Stimulated activated memory B cell treated with anti-CD40 and anti-IgM and Interleukin-4, amounts not matched to agents 10 μg/mL and 1 μg/mL and 100 μg/mL, for 72 hours (primary cell): Measurements from ENCODE around the gene SNAI1.
A peak's percentile ranks its signal among the peaks of the same experiment; 100 is the strongest.

ENCODE experiments used
- ATAC-seq: fragments of 150-1000 bp; cut with Tn5 transposase; 2 replicates; pipeline ENCODE4 v1.10.0; 2021
- H3K27ac Mint-ChIP-seq: one replicate; pipeline ENCODE4 v1.8.0; 2022; ENCODE audit warnings: mild to moderate bottlenecking, mixed read lengths
- H3K27me3 Mint-ChIP-seq: one replicate; pipeline ENCODE4 v1.8.0; 2022; ENCODE audit warnings: mixed read lengths
- H3K36me3 Mint-ChIP-seq: one replicate; pipeline ENCODE4 v1.8.0; 2022; ENCODE audit warnings: mixed read lengths
- H3K4me1 Mint-ChIP-seq: one replicate; pipeline ENCODE4 v1.8.0; 2022; ENCODE audit warnings: mixed read lengths
- H3K4me3 Mint-ChIP-seq: one replicate; pipeline ENCODE4 v1.8.0; 2022; ENCODE audit warnings: mild to moderate bottlenecking, moderate library complexity, mixed read lengths
- H3K9me3 Mint-ChIP-seq: one replicate; pipeline ENCODE4 v1.8.0; 2022; ENCODE audit warnings: mixed read lengths

SNAI1 gene

DNA sequence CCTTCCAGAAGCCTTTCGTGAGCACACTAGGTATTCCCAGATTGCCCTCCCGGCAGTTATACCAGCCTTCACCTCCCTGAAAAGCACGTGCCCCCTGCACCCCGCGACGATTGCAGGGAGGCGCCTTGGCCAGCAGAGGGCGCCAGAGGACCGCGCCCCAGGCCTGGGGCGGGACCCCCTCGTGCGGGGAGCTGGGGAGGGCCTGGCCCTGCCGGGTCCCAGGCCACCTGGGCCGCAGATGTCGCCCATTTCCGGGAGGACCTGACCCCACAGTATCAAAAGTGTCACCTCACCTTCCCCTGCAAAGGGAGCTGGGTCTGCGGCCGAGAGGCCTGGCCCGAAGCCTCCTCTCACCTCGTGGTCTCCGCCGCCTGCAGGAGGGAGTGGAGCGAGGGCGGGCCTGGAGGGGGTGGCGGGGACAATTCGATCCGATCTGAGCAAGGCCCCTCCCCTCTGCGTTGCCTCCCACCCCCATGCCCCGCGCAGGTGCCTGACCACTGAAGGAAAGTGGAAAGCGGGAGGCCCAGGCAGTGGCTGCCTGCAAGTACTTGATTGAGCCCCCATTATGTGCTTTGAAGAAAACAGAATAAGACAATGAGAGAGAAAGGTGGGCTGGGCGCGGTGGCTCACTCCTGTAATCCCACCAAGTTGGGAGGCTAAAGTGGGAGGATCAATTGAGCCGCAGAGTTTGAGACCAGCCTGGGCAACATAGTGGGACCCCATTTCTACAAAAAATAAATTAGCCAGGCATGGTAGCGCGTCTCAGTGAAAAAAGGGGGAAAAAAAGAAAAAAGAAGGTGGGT is 3.5 kb upstream of the SNAI1 start:
- peak overlapping the region; percentile 3 for H3K27ac Mint-ChIP-seq
- no peak overlapping the region for H3K4me3 Mint-ChIP-seq
- peak; percentile 67 for ATAC-seq
- no peaks in the 10 kb centered on the region for H3K36me3 Mint-ChIP-seq
- no peaks in the 10 kb centered on the region for H3K27me3 Mint-ChIP-seq
- H3K4me1 Mint-ChIP-seq, result peaks cover 28% of the 10 kb centered on the region
- H3K9me3 Mint-ChIP-seq, result no peaks in the 10 kb centered on the region

GRCh38 chr20:49980140-49981008 is 2.4 kb upstream of the SNAI1 start:
- Mint-ChIP-seq H3K27ac (peak overlapping the region; percentile 3), H3K4me1 (peaks cover 28% of the 10 kb centered on the region), H3K9me3 (no peaks in the 10 kb centered on the region), H3K4me3 (no peak overlapping the region), H3K27me3 (no peaks in the 10 kb centered on the region), H3K36me3 (no peaks in the 10 kb centered on the region)
- ATAC-seq, result no peak

DNA sequence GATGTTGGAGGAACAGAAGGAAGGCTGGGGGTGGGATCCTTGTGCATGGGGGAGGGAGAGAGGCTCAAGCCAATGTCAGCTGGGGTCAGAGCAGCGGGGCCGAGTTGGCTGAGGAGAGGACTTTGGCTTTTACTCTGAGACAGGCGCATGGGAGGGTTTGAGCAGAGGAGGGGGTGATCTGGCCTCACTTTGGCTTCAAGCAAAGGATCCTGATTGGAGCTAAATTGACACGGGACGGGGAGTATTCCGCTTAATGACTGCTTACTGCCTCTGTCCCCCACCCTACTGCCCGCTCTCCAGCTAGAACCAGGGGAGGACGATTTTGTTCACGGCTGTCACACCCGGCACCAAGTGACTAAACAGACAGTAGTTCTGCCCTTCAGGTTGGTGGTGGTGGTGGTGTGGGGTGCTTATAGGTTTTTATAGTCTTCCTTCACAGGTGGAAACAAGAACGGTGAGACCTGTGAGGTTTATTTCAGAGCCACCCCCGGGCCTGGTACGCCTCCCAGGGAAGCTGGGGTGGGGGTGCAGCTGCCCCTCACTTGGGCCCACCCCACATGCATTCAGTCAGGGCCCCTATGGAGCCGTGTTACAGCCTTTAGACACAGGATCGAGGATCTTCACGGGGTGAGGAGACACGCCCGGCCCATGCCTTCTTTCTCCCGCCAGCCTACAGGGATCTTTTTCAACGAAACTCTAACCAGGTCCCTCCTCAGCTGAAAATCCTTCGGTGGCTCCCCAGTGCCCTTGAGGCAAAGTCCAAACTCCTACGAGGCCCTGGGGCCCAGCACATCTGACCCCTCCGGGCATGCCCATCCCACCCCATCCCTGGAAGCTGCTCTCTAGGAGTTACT is 1.3 kb upstream of the SNAI1 start:
- H3K4me1 Mint-ChIP-seq, result peaks cover 28% of the 10 kb centered on the region
- H3K36me3 Mint-ChIP-seq, result no peaks in the 10 kb centered on the region
- no peak overlapping the region for H3K4me3 Mint-ChIP-seq
- no peaks in the 10 kb centered on the region for H3K9me3 Mint-ChIP-seq
- no peak for ATAC-seq
- H3K27me3 Mint-ChIP-seq, result no peaks in the 10 kb centered on the region
- H3K27ac Mint-ChIP-seq, result peak overlapping the region; percentile 68

DNA sequence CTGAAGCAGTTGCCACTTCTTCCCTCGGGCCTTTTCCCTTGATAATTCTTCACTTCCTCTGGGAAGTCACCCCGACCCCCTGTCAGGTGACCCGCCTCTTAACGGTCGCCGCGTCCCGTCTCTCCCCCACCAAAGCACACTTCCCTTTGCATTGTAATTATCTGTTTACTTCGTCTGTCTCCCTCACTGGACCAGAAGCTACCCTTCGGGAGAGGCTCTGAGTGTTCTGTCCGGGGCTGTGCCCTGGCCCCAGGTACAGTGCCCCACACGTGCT is 771 bp upstream of the SNAI1 start:
- H3K27me3 Mint-ChIP-seq, result no peaks in the 10 kb centered on the region
- H3K27ac Mint-ChIP-seq, result peak overlapping the region; percentile 68

DNA sequence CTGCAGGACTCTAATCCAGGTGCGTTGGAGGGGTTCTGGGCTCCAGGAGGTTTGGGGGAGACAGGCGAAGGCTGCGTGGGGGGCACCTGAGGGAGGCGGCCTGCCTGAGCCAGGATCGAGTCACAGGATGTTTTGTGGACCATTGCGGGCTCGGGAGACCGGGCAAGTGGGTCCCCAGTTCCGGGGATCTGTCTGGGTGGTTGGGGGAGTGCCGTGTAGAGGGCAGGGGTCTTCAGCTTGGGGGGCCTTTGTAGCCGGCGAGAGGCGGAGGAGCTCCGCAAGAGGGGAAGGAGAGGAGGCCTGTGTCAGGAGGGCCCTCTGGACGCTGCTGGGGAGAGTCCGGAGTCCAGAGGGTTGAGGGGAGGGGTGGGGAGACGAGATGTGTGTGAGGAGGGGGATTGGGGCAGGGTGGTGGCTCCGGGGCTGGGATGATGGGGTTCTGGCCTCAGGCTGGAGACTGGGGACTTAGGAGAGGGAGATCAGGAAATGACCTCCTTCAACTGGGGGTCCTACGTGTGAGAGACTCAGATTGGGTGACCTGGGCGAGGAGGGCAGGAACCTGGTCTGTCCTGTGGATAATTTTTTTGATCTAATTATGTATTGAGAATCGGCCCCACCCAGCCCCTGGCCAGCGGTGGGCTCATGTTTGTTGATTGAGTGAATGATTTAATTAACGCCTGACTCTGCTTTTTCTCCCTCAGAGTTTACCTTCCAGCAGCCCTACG is 505 bp downstream of the SNAI1 start:
- Mint-ChIP-seq H3K4me3 (peak overlapping the region; percentile 52), H3K4me1 (peaks cover 28% of the 10 kb centered on the region), H3K9me3 (no peaks in the 10 kb centered on the region), H3K27me3 (no peaks in the 10 kb centered on the region), H3K36me3 (no peaks in the 10 kb centered on the region), H3K27ac (peak overlapping the region; percentile 53)
- ATAC-seq, result no peak

More for the DNA sequence above, 771 bp upstream of the SNAI1 start:
- H3K4me3 Mint-ChIP-seq, result peak overlapping the region; percentile 78
- H3K36me3 Mint-ChIP-seq, result no peaks in the 10 kb centered on the region
- no peaks in the 10 kb centered on the region for H3K9me3 Mint-ChIP-seq
- H3K4me1 Mint-ChIP-seq, result peaks cover 28% of the 10 kb centered on the region
- ATAC-seq, result no peak

DNA sequence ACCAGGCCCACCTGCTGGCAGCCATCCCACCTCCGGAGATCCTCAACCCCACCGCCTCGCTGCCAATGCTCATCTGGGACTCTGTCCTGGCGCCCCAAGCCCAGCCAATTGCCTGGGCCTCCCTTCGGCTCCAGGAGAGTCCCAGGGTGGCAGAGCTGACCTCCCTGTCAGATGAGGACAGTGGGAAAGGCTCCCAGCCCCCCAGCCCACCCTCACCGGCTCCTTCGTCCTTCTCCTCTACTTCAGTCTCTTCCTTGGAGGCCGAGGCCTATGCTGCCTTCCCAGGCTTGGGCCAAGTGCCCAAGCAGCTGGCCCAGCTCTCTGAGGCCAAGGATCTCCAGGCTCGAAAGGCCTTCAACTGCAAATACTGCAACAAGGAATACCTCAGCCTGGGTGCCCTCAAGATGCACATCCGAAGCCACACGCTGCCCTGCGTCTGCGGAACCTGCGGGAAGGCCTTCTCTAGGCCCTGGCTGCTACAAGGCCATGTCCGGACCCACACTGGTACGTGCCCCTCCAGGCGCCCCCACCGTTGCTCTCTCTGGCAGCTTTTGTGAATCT is 1.1 kb downstream of the SNAI1 start:
- H3K27me3 Mint-ChIP-seq, result no peaks in the 10 kb centered on the region
- H3K4me3 Mint-ChIP-seq, result peak overlapping the region; percentile 25
- H3K4me1 Mint-ChIP-seq, result peaks cover 28% of the 10 kb centered on the region
- peak overlapping the region; percentile 53 for H3K27ac Mint-ChIP-seq
- no peaks in the 10 kb centered on the region for H3K36me3 Mint-ChIP-seq
- H3K9me3 Mint-ChIP-seq, result no peaks in the 10 kb centered on the region
- ATAC-seq, result no peak

DNA sequence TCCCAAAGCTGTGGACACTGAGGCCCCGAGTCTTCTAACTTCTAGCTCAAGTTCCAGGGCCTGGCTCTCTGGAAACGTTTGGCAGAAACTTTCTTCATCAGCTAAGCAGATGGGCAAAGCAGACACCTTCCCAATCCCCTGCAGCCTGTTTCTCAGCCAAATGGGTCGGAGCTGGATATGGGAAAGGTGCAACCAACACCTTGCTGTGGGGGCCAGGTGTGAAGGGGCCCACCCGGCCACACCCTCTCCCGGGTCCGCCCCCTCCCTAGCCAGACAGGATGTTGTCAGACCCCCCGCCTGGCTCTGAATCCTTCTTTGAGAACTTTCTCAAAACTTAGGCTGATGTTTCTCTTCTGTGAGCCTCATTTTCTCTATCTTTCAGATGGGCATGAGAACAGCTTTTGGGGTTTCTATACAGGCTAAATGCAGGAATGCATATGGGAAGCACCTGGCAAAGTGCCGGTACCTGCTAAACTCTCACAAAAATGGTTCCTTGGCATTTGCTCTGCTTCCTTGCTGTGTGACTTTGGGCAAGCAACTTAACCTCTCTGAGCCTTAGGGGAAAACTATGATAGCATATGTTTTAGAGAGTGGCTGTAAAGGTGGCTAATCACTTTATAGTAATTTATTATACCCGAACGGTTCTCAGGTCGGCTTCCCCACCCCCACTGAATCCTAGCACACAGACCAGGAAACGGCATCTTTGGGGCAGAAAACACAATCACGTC is 1.8 kb downstream of the SNAI1 start:
- H3K27ac Mint-ChIP-seq, result no peak overlapping the region
- no peaks in the 10 kb centered on the region for H3K27me3 Mint-ChIP-seq
- H3K36me3 Mint-ChIP-seq, result no peaks in the 10 kb centered on the region
- no peaks in the 10 kb centered on the region for H3K9me3 Mint-ChIP-seq
- H3K4me1 Mint-ChIP-seq, result peaks cover 22% of the 10 kb centered on the region
- ATAC-seq, result no peak
- H3K4me3 Mint-ChIP-seq, result no peak overlapping the region

DNA sequence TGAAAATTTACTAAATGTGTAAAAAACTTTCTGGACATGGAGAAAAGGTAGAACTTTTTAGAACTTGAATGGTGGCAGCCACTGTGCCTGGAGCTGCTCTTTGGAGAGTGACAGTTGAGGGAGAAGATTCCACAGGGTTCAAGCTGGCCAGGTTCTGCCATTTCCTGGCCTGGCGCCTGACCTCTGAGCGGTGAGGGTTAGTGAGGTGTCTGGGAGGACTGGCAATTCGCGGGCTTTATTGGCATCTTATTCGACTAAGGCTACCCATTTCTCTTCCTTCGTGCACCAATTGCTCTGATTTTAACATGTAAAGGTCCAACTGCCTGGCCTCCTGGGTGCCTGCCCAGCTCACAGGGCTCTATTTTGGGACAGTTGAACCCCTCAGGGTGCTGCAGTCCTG is 2.4 kb downstream of the SNAI1 start:
- no peak overlapping the region for H3K27ac Mint-ChIP-seq

GRCh38 chr20:49985617-49986016 is 2.8 kb downstream of the SNAI1 start:
- H3K36me3 Mint-ChIP-seq, result no peaks in the 10 kb centered on the region
- no peak overlapping the region for H3K4me3 Mint-ChIP-seq
- H3K4me1 Mint-ChIP-seq, result peaks cover 20% of the 10 kb centered on the region
- H3K9me3 Mint-ChIP-seq, result no peaks in the 10 kb centered on the region
- ATAC-seq, result no peak
- no peak overlapping the region for H3K27ac Mint-ChIP-seq
- no peaks in the 10 kb centered on the region for H3K27me3 Mint-ChIP-seq

More for the DNA sequence above, 2.4 kb downstream of the SNAI1 start:
- no peaks in the 10 kb centered on the region for H3K27me3 Mint-ChIP-seq
- H3K36me3 Mint-ChIP-seq, result no peaks in the 10 kb centered on the region
- H3K9me3 Mint-ChIP-seq, result no peaks in the 10 kb centered on the region
- ATAC-seq, result no peak
- H3K4me3 Mint-ChIP-seq, result no peak overlapping the region
- H3K4me1 Mint-ChIP-seq, result peaks cover 20% of the 10 kb centered on the region

DNA sequence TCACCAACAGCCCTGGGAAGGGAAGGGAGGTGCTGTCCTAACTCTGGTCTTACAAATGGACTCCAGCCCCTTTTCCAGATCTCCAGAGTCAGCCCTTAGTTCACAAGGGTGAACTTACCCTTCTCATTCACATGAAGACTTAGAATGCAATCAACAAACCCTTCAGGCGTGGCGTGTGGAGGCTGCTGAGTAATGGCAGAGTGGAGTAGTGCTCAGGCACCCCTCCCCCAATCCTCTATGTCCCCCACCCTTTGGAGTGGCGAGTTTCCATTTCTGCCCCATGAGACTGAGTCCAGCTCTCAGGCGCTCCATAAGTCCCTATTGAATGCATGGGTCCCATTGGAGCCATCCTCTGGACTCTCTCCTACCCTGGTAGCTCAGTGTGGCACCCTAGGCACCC is 3.3 kb downstream of the SNAI1 start:
- Mint-ChIP-seq H3K4me3 (no peak overlapping the region), H3K27me3 (no peaks in the 10 kb centered on the region), H3K4me1 (peaks cover 16% of the 10 kb centered on the region), H3K27ac (no peak overlapping the region), H3K36me3 (no peaks in the 10 kb centered on the region), H3K9me3 (no peaks in the 10 kb centered on the region)
- no peak for ATAC-seq

GRCh38 chr20:49987015-49987867 is 4.5 kb downstream of the SNAI1 start:
- Mint-ChIP-seq H3K4me3 (no peak overlapping the region), H3K9me3 (no peaks in the 10 kb centered on the region), H3K36me3 (no peaks in the 10 kb centered on the region), H3K27ac (no peak overlapping the region), H3K27me3 (no peaks in the 10 kb centered on the region), H3K4me1 (peaks cover 9% of the 10 kb centered on the region)
- no peak for ATAC-seq

DNA sequence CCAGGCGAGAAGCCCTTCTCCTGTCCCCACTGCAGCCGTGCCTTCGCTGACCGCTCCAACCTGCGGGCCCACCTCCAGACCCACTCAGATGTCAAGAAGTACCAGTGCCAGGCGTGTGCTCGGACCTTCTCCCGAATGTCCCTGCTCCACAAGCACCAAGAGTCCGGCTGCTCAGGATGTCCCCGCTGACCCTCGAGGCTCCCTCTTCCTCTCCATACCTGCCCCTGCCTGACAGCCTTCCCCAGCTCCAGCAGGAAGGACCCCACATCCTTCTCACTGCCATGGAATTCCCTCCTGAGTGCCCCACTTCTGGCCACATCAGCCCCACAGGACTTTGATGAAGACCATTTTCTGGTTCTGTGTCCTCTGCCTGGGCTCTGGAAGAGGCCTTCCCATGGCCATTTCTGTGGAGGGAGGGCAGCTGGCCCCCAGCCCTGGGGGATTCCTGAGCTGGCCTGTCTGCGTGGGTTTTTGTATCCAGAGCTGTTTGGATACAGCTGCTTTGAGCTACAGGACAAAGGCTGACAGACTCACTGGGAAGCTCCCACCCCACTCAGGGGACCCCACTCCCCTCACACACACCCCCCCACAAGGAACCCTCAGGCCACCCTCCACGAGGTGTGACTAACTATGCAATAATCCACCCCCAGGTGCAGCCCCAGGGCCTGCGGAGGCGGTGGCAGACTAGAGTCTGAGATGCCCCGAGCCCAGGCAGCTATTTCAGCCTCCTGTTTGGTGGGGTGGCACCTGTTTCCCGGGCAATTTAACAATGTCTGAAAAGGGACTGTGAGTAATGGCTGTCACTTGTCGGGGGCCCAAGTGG is 5.3 kb downstream of the SNAI1 start:
- Mint-ChIP-seq H3K4me1 (peaks cover 5% of the 10 kb centered on the region), H3K9me3 (no peaks in the 10 kb centered on the region), H3K27me3 (no peaks in the 10 kb centered on the region), H3K36me3 (no peaks in the 10 kb centered on the region), H3K4me3 (no peak overlapping the region), H3K27ac (no peak overlapping the region)
- no peak for ATAC-seq
